Measurements from ENCODE around the gene CRIP2.

DNA sequence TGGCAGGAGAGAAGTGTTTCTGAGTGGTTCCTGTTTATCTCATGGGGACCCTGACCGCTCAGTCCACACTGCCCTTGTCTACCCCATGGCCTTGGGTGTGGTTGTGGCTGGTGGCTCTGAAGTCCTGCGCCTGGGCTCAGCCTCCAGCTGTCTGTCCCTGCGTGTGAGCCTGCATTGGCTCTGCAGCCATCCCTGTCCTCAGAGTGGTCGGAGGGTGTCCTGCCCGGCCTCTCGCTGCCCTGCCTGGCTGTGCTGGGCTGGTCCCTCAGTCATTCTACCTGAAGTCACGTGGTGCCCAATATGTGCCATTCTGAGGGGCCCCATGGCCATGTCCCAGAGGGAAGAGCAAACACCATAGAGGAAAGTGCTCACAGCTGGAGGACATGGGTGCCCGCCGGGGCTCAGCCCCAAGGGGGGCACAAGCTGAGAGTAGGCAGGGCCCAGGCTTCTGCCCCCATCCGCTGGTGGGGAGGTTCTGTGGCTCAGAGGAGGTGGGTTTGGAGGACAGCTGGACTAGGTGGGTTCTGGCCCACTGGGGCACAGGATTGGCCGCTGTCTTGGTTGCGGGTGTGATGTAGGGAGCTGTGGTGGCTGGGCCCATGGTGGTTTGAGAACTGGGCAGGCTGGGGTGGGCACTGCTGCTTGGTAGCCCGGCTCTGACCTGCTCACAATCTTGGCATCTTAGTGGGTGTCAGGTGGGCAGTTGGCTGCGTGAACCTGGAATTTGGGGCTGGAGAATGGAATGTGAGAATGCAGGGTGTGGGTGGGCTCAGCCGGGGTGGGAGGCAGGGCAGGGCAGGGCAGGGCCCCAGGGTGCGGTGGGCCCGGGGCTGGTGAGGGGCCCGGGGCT is 28.1 kb downstream of the CRIP2 start:
- TF ChIP-seq CTCF (IDR thresholded peaks at IDR 0.05) (no peak), POLR2A (IDR thresholded peaks at IDR 0.05) (no peak)

Data from body of pancreas (tissue), 4 donors.